ENCODE measurements around the gene NHP2.

Gene NHP2

DNA sequence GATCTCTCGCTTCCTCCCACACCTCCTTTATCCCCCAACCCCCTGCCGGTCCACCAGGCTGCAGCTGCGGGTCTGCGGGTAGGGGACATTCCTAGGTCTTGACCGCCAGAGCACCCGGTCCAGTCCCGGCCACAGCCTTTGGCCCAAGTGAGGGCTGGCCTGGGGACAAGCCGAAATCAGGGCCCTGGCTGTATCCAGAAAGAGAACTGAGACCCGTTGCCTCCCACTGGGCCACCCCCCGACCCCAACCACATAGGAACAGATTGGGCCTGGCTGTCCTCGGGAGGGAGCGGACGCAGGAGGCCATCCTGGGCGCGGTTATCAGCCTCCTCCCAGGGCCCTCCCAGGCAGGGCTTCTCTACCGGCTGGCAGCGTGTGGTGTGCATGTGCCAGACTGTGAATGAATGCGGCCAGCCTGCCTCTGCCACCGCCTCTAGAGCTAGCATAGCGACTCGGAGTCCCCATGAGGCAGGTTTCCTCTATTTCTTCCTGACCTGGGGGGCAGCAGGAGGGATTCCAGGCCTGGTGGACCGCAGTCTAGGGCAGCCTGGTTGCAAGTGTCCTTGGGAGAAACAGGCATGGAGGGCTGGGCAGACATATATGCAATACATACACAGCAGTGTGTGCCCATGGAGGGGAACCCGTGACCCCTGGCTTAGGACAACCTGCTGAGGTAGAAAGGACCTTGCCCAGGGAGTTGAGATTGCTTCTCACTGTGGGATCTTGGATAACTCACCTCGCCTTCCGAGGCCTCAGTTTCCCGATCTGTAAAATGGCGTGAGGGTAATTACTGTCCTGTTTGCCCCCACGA is 39.2 kb downstream of the NHP2 start:
- DNase-seq (ENCODE audit: low spot score): peak; percentile 56

GRCh38 chr5:178113841-178114324 is 39.8 kb downstream of the NHP2 start:
- no peak for DNase-seq (ENCODE audit: low spot score)

GRCh38 chr5:178113141-178113787 is 40.4 kb downstream of the NHP2 start, which contains the start of gene N4BP3:
Gene N4BP3, plus strand, starts transcription at chr5:178113532. Its CDS starts 6,052 bp downstream, at chr5:178119584.
- DNase-seq (ENCODE audit: low spot score): peak; percentile 44

DNA sequence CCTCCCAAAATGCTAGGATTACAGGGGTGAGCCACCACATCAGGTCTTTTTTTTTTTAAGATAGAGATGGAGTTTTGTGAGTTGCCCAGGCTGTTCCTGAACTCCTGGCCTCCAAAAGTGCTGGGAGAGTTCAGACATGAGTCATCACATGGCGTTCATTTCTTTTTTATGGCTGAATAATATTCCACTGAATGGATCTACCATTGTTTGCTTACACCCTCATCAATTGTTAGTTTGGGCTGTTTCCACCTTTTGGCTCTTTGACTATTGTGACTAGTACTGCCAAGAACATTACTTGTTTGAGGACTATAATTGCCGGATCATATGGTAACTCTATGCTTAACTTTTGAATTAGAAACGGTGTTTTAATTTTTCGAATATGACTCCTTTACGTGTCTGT is 41.1 kb downstream of the NHP2 start:
- no peak for DNase-seq (ENCODE audit: low spot score)

- no peak for DNase-seq (ENCODE audit: low spot score)
Observed at GRCh38 chr5:178111925-178112324, 41.8 kb downstream of the NHP2 start.

GRCh38 chr5:178110511-178110910 is 43.2 kb downstream of the NHP2 start:
- no peak for DNase-seq (ENCODE audit: low spot score)

DNA sequence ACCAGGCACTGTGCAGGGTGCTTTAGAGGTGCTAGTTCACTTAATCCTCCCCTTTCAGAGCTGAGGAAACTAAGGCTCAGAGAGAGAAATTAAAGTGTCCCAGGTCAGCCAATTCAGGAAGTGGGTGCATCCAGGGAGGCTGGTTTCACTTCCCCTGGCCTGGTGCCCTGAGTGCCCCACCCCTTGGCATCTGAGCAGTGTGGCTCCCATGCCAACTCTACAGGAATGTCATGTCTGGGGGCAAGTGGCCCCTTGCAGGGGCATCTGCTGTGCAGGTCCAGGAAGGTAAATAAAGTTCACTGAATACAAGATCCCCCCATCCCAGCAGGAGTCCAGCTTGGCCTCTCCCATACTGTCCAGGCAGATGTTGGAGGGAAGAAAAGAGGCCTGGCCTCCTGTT is 44.7 kb downstream of the NHP2 start:
- no peak for DNase-seq (ENCODE audit: low spot score)

DNA sequence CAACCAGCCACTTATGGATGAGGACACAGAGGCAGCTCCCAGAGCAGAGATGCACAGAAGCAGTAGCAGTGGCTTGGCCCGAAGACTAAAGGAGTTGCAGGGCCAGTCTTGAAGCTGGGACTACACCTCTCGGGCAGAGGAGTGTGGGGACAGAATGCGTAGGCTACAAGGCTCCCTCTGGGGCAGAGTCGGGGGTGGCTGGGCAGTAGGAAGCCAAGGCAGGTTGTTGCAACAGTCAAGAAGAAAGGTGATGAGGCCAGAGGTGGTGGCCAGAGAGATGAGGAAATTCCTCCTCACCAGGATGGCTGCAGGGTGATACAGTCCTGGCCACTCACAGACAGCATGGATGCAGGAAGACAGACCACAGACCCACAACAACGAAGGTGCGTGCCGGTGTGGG is 45.2 kb downstream of the NHP2 start:
- no peak for DNase-seq (ENCODE audit: low spot score)

GRCh38 chr5:178107756-178108310 is 45.9 kb downstream of the NHP2 start:
- DNase-seq (ENCODE audit: low spot score): no peak

- no peak for DNase-seq (ENCODE audit: low spot score)
Observed at GRCh38 chr5:178106556-178107239, 47.0 kb downstream of the NHP2 start.

- no peak for DNase-seq (ENCODE audit: low spot score)
Observed at GRCh38 chr5:178106086-178106485, 47.6 kb downstream of the NHP2 start.

GRCh38 chr5:178104492-178104891 is 49.2 kb downstream of the NHP2 start:
- no peak for DNase-seq (ENCODE audit: low spot score)

- no peak for DNase-seq (ENCODE audit: low spot score)
Observed at GRCh38 chr5:178103612-178104011, 50.1 kb downstream of the NHP2 start.

Data from cerebellar cortex (tissue), 1 donor.